Fibroblast of pulmonary artery (primary cell): ENCODE results near the gene S100A3.

ENCODE experiments used
- DNase-seq: peaks from one replicate; pipeline ENCODE4 v3.0.0-alpha.2; 2010; ENCODE audit warnings: low read depth
- H3K4me3 ChIP-seq: replicated peaks from 2 replicates; pipeline ENCODE4 v1.5.1; 2011; ENCODE audit warnings: low read depth, mild to moderate bottlenecking, control low read depth, low read length, moderate library complexity
- TF ChIP-seq, protein P1 (sequence below): IDR thresholded peaks from 2 replicates; pipeline ENCODE4 v1.5.1; 2011; ENCODE audit warnings: mild to moderate bottlenecking, control low read depth, low read length, inconsistent platforms; ENCODE audit errors: missing control alignments

The S100A3 gene

GRCh38 chr1:153541641-153542590 lies 7.1 kb downstream of the S100A3 start:
- H3K4me3 ChIP-seq = no peak overlapping the region
- DNase-seq = no peak
- TF ChIP-seq, protein P1, sequence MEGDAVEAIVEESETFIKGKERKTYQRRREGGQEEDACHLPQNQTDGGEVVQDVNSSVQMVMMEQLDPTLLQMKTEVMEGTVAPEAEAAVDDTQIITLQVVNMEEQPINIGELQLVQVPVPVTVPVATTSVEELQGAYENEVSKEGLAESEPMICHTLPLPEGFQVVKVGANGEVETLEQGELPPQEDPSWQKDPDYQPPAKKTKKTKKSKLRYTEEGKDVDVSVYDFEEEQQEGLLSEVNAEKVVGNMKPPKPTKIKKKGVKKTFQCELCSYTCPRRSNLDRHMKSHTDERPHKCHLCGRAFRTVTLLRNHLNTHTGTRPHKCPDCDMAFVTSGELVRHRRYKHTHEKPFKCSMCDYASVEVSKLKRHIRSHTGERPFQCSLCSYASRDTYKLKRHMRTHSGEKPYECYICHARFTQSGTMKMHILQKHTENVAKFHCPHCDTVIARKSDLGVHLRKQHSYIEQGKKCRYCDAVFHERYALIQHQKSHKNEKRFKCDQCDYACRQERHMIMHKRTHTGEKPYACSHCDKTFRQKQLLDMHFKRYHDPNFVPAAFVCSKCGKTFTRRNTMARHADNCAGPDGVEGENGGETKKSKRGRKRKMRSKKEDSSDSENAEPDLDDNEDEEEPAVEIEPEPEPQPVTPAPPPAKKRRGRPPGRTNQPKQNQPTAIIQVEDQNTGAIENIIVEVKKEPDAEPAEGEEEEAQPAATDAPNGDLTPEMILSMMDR = no peak

- no peak for DNase-seq
- TF ChIP-seq, protein P1 = no peak
- H3K4me3 ChIP-seq = no peak within 1 kb of the TSS
Measured at GRCh38 chr1:153540394-153541361, 8.4 kb downstream of the S100A3 start, which contains the start of gene S100A5. S100A5 (minus strand) TSS chr1:153540934; CDS start chr1:153540191, 743 bp downstream.

DNA sequence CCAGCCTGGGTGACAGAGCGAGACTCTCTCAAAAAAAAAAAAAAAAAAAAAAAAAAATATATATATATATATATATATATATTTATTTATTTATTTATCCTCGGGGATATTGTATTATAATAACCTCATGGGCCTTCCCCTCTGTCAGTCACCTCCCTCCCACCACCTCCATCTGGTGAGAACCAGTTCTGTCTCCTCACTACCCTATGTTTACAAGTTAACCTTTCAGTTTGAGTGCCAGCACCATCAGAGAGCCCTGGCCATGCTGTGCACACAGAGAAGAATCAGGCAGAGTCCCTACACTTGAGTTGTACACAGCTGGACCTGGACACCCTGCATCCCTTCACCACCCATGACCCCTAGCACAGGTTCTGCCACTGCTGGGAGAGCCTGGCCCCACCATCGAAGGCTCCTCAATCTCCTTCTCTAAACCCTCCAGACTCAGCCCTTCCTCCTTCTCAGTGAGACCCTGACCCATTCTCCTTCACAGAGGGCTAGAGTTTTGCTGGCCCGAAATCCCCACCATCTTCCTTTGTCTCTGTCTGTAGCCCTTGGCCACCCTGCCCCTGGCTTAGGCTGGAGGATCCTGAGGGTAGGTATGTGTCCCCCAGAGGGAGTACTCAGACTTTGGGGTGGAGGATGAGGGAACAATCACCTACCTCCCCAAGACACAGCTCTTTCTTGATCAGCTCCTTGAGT lies 9.5 kb downstream of the S100A3 start:
- DNase-seq = no peak
- TF ChIP-seq, protein P1 = no peak
- H3K4me3 ChIP-seq = no peak overlapping the region

DNA sequence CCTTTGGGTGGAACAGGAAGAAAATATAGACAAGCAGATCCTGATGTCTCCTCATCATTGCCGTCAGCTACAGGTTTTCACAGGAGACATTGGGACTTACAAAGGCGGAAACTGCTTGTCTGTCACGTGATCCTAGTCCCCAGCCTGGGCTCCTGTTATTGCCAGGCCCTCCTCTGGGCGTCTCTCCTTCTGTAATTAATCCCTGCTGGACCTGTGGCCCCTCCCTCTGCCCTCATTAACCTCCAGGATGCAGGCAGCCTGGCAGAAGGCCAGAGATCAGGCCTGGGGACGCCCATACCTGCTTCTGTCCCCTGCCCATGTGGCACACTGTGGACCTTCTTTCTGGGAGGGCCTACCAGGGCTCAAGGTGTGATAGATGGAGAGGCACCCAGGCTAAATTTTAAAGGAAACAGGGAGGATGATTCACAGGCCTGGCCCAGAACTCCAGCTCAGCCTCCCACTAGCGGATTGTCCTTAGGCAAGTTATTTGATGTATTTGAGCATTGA lies 10.7 kb downstream of the S100A3 start:
- H3K4me3 ChIP-seq = no peak overlapping the region
- TF ChIP-seq, protein P1 = no peak
- DNase-seq = no peak

DNA sequence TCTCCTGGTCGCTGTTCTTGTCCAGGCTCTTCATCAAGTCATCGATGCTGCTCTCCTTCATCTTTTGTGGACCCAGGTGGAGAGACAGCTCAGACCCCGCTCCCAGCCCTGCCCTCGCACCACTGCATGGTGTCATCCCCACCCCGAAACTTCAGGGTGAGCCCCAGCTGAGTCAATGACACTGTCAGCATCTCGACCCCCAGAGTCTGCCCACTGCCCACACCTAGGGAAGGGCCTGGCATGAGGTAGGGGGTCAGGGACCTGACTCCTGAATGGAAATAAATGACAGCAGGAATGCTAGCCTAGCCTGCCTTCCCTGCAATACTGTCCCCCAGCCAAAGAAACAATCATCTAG lies 11.7 kb downstream of the S100A3 start:
- DNase-seq = no peak
- TF ChIP-seq, protein P1 = no peak
- H3K4me3 ChIP-seq = no peak overlapping the region

DNA sequence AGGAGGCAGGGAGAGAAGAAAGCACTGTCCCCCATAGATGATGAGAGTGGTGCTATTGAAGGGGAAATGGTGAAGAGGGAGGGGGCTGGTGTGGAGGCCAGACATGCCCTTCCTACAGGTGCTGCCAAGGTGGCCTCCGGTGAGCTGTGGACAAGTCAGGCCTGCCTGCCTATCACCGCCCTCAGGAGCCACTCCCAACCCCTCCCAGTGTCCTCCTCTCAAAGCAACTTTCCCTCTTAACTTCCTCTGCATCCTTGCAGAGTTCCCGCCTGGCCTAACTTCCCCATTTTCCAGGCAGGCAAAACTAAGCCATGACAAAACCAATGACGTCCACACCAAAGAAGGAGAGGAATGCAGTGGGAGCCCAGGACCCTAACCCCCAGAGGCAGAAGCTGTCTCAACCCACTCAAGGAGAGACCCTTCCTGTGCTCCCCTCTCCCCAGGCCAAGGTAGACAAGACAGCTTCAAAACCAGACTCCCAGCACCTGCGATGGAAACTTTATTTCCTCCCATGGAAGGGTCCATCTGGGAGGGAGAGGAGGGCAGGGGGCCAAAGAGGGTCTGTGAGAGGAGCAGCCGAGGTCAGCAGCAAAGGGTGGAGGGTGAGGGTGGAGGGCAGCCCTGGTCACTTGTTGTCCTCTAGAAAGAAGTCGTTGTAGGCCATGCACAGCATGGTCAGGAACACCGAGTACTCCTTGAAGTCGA lies 12.2 kb downstream of the S100A3 start:
- TF ChIP-seq, protein P1 = no peak
- peak overlapping the region; percentile 67 for H3K4me3 ChIP-seq
- DNase-seq = no peak
